Measurements from ENCODE around the gene EBI3.
"Not testable (repeated sequence)": the region's sequence is repeated elsewhere in the genome, so short reads cannot be mapped to it uniquely, and the experiment has no call there.

Gene EBI3

DNA sequence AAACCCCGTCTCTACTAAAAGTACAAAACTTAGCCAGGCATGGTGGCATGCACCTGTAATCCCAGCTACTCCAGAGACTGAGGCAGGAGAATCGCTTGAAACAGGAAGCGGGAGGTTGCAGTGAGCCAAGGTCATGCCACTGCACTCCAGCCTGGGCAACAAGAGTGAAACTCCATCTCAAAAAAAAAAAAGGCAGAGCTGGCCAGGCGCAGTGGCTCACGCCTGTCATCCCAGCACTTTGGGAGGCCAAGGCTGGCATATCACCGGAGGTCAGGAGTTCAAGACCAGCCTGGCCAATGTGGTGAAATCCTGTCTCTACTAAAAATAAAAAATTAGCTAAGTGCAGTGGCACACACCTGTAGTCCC is 45.0 kb downstream of the EBI3 start:
- DNase-seq (ENCODE audit: low read depth in 3 of 3, low spot score in 1 of 3) = not testable (repeated sequence)

DNA sequence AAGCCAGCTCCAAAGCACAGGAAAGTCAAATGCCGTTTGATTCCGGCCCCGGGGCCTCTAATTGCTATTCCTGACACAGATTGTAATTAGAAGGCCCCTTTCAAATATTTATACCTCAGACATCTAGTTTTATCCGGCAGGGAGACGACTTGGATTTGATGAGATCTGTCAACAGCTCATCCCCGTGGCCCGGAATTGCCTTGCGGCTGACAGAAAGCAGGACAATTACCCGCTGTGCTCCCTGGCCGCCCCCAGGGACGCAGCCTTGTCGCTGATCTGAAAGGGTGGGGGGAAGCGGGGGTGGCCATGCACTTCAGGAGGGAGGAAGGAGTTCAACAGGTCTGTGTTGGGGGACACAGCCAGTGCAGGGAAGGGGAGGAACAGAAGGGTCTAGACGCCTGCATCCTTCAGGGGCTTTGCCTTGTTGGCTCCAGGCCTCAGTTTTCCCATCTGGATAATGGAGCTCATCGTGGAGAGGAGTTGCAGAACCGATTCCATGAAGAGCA is 47.9 kb downstream of the EBI3 start:
- no peak for DNase-seq (ENCODE audit: low read depth in 3 of 3, low spot score in 1 of 3)

DNA sequence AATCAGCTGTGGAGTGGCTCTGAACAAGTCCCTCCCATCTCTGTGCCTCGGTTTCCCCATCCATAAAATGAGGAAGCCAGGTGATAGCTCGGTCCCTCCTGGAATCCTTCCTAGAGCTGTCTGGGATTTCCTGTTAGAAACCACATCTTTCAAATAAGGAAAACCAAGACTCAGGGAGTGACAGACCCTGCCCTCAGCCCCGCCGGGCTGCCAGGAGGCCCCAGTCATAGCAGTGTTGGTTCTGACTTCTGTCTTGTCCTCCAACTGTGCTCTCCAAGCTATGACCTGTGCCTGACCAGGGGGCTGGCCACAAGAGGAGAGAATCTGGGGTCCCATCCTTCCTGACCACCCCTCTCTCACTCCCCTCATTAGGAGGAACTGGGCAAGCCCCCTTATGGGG is 48.7 kb downstream of the EBI3 start:
- no peak for DNase-seq (ENCODE audit: low read depth in 3 of 3, low spot score in 1 of 3)

GRCh38 chr19:4278419-4279266 is 49.3 kb downstream of the EBI3 start, which contains the start of gene SHD:
TSS of gene SHD (plus strand) at chr19:4279266. CDS start at chr19:4280064, 798 bp downstream.
- DNase-seq (ENCODE audit: low read depth in 3 of 3, low spot score in 1 of 3) = no peak

GRCh38 chr19:4279267-4279529 is 49.9 kb downstream of the EBI3 start:
- no peak for DNase-seq (ENCODE audit: low read depth in 3 of 3, low spot score in 1 of 3)

DNA sequence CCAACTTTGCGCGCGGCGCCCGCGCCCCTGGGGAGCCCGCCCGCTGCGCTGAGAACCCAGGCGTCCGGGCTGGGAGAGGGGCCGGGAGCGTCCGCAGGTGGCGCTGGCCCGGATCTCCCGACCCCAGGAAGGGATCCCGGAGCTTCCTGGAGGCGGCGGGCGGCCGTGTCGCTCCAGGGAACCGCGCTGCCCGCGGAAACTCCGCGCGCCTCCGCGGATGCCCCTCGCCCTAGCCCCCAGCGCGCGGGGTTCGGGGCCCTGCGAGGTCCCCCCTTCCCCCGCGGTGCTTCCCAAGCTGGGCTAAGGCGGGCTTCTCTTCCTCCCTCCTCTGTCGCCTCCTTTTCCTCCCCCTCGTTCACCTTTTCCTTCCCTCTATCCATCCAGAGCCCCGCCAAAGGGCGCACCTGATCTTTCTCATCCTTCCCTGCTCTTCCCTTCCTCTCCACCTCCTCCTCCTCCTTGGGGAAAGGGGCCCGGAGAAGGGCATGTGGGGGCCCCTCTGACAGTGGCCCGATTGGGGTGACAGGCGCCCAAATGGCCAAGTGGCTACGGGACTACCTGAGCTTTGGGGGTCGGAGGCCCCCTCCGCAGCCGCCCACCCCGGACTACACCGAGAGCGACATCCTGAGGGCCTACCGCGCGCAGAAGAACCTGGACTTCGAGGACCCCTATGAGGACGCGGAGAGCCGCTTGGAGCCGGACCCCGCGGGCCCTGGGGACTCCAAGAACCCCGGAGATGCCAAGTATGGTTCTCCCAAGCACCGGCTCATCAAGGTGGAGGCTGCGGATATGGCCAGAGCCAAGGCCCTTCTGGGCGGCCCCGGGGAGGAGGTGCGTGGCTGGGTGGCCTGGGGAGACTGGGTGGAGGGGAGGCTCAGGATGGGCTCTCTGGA is 50.5 kb downstream of the EBI3 start:
- DNase-seq (ENCODE audit: low read depth in 3 of 3, low spot score in 1 of 3) = no peak

DNA sequence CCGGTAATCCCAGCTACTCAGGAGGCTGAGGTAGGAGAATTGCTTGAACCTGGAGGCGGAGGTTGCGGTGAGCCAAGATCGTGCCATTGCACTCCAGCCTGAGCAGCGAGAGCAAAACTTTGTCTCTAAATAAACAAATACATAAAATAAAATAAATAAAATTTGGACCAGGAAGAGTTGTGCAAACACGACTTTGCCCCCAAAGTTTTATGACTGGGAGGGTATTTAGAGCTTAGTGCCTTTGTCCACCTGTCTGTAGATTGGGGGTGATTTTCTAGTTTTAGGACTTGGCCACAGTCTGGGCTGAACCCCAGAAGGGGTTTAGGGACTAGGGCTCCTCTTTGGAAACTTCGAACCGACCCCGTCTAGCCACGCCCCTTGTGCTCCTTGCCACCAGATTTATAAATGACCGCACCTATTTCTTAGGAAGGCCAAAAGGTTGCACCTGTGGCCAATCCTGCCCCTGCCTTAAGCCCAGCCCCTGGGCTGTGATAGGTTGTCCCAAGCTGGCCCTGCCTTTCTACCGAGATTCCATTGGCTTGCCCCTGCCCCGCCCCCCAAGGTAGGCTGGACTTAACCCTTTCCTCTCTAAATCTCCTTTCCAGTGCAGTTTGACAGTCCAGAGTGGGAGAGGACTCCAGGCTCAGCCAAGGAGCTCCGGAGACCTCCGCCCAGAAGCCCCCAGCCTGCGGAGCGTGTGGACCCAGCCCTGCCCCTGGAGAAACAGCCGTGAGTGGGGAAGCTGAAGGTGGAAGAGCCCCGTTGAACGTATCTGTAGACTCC is 55.0 kb downstream of the EBI3 start:
- no peak for DNase-seq (ENCODE audit: low read depth in 3 of 3, low spot score in 1 of 3)

- DNase-seq (ENCODE audit: low read depth in 3 of 3, low spot score in 1 of 3) = no peak
Measured at GRCh38 chr19:4284974-4285373, 55.7 kb downstream of the EBI3 start.

DNA sequence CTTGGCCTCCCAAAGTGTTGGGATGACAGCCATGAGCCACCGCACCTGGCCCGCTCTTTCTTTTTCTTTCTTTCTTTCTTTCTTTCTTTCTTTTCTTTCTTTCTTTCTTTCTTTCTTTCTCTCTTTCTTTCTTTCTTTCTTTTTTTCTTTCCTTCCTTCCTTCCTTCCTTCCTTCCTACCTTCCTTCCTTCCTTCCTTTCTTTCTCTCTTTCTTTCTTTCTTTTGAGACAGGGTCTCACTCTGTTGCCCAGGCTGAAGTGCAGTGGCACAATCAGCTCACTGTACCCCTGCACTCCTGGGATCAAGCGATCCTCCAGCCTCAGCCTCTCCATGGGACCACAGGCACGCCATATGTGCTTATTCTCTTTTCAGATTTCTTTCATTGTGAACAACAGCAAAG is 56.8 kb downstream of the EBI3 start:
- DNase-seq (ENCODE audit: low read depth in 3 of 3, low spot score in 1 of 3) = not testable (repeated sequence)

All from stimulated activated CD4-positive, alpha-beta T cell treated with anti-CD3 and anti-CD28 coated beads, TNF-alpha, amount 100 ng/mL, for 1 hour (primary cell).